ENCODE data around the gene CFAP299. TPM values are rescaled to one million over a fixed set of nuclear protein-coding genes. Genes with fewer than 3 reads are reported as not detected.

CFAP299 gene
- total and polyA plus RNA-seq, 2 donors (not counting 3 experiments of a cell fraction or from before 2014, with no cell fraction given) = not detected

DNA sequence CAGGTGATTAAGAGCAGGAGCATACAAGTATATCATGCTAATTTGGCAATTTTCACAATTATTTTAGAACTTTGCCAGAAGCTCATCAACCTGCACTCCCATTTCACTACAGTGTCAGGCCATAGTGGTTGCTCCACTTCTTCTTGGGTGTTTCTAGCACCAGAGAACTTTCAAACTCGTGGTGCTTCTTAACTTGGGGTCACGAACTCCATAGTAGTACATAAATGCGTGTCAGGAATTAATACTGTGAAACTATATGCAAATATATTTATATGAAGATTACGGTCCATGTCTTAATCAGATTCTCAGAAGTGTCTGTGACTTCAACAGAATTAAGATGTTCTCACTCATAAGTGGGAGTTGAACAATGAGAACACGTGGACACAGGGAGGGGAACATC, 440.6 kb downstream of the CFAP299 start:
- no peaks in the 10 kb centered on the region for H3K9me1 ChIP-seq (replicated peaks; ENCODE audit: control insufficient read depth, extremely low read depth, insufficient read depth, low read length)
- intact Hi-C loops (cut with micrococcal nuclease) = no loop called here
- DNase-seq (ENCODE audit: low read depth, low spot score) (no peak), FAIRE-seq (no peak)
- no peaks in the 10 kb centered on the region for H3K4me1 ChIP-seq (ENCODE audit: control insufficient read depth, extremely low read depth, insufficient read depth, low read length)
- ChIA-PET CTCF (no interaction called here), POLR2A (no interaction called here)
- no peaks in the 10 kb centered on the region for H3K36me3 ChIP-seq (ENCODE audit: control insufficient read depth in 2 of 2, extremely low read depth in 1 of 2, insufficient read depth in 2 of 2, low read length in 2 of 2)
- TF ChIP-seq, protein P1, sequence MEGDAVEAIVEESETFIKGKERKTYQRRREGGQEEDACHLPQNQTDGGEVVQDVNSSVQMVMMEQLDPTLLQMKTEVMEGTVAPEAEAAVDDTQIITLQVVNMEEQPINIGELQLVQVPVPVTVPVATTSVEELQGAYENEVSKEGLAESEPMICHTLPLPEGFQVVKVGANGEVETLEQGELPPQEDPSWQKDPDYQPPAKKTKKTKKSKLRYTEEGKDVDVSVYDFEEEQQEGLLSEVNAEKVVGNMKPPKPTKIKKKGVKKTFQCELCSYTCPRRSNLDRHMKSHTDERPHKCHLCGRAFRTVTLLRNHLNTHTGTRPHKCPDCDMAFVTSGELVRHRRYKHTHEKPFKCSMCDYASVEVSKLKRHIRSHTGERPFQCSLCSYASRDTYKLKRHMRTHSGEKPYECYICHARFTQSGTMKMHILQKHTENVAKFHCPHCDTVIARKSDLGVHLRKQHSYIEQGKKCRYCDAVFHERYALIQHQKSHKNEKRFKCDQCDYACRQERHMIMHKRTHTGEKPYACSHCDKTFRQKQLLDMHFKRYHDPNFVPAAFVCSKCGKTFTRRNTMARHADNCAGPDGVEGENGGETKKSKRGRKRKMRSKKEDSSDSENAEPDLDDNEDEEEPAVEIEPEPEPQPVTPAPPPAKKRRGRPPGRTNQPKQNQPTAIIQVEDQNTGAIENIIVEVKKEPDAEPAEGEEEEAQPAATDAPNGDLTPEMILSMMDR (IDR thresholded peaks at IDR 0.05; ENCODE audit: extremely low read depth in 1 of 2, insufficient read depth in 1 of 2, low read depth in 1 of 2, low read length in 2 of 2) = no peak
- H3K9ac ChIP-seq (replicated peaks; ENCODE audit: extremely low read depth, insufficient read depth, low read length) = no peak overlapping the region
- no TSS peak for BruUV-seq (replicated peaks)
- H3K9me3 ChIP-seq (replicated peaks; ENCODE audit: control insufficient read depth, insufficient read depth, low read length) = no peaks in the 10 kb centered on the region
- no peak overlapping the region for H2AFZ ChIP-seq (ENCODE audit: low read depth, low read length)
- no peaks in the 10 kb centered on the region for H3K79me2 ChIP-seq (ENCODE audit: control insufficient read depth, insufficient read depth, low read length)
- H3K4me2 ChIP-seq (ENCODE audit: insufficient read depth, low read length) = no peak overlapping the region
- H3K4me3 ChIP-seq (replicated peaks in 1 of 3; ENCODE audit: insufficient read depth in 1 of 3, low read depth in 1 of 3, low read length in 3 of 3) = no peak overlapping the region
- dilution Hi-C loops (cut with MboI; ENCODE audit: extremely low pct_ligation_motif_present, low sequenced_read_pairs) = no loop called here
- H3K27ac ChIP-seq (ENCODE audit: insufficient read depth, low read depth, low read length) = no peak overlapping the region
- no peaks in the 10 kb centered on the region for H3K27me3 ChIP-seq (ENCODE audit: control insufficient read depth in 2 of 2, insufficient read depth in 2 of 2, low read length in 2 of 2)
- no peaks in the 10 kb centered on the region for H4K20me1 ChIP-seq (replicated peaks; ENCODE audit: control insufficient read depth, extremely low read depth, insufficient read depth, low read length)

DNA sequence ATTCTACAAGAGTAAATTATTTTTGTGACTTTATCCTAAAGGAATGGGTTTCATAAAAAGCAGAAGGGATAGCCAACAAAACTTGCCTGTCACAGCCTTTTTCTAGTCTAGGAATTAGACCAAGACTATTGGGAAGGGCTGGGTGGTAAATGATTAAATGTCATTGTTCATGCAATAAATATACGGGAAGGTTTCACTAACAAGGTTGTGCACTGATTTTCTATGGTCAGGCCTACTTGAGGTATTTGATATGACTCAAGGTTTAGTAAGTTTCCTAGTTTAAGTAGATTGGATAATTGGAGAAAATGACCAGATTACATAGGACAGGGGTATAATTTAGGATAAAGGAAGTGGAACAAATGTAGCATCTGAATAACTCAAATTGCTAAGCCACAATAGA, 445.9 kb downstream of the CFAP299 start:
- no peaks in the 10 kb centered on the region for H3K79me2 ChIP-seq (ENCODE audit: control insufficient read depth, insufficient read depth, low read length)
- H4K20me1 ChIP-seq (replicated peaks; ENCODE audit: control insufficient read depth, extremely low read depth, insufficient read depth, low read length) = no peaks in the 10 kb centered on the region
- H3K9me3 ChIP-seq (replicated peaks; ENCODE audit: control insufficient read depth, insufficient read depth, low read length) = no peaks in the 10 kb centered on the region
- H3K9ac ChIP-seq (replicated peaks; ENCODE audit: extremely low read depth, insufficient read depth, low read length) = no peak overlapping the region
- no peak overlapping the region for H3K4me3 ChIP-seq (replicated peaks in 1 of 3; ENCODE audit: insufficient read depth in 1 of 3, low read depth in 1 of 3, low read length in 3 of 3)
- intact Hi-C loops (cut with micrococcal nuclease) = no loop called here
- ChIA-PET POLR2A (no interaction called here), CTCF (no interaction called here)
- FAIRE-seq = no peak
- no peaks in the 10 kb centered on the region for H3K36me3 ChIP-seq (ENCODE audit: control insufficient read depth in 2 of 2, extremely low read depth in 1 of 2, insufficient read depth in 2 of 2, low read length in 2 of 2)
- H3K9me1 ChIP-seq (replicated peaks; ENCODE audit: control insufficient read depth, extremely low read depth, insufficient read depth, low read length) = no peaks in the 10 kb centered on the region
- BruUV-seq (replicated peaks) = no TSS peak
- DNase-seq (ENCODE audit: low read depth, low spot score) = no peak
- no peaks in the 10 kb centered on the region for H3K4me1 ChIP-seq (ENCODE audit: control insufficient read depth, extremely low read depth, insufficient read depth, low read length)
- H3K27ac ChIP-seq (ENCODE audit: insufficient read depth, low read depth, low read length) = no peak overlapping the region
- dilution Hi-C loops (cut with MboI; ENCODE audit: extremely low pct_ligation_motif_present, low sequenced_read_pairs) = no loop called here
- no peaks in the 10 kb centered on the region for H3K27me3 ChIP-seq (ENCODE audit: control insufficient read depth in 2 of 2, insufficient read depth in 2 of 2, low read length in 2 of 2)
- no peak overlapping the region for H3K4me2 ChIP-seq (ENCODE audit: insufficient read depth, low read length)
- no peak overlapping the region for H2AFZ ChIP-seq (ENCODE audit: low read depth, low read length)
- TF ChIP-seq, protein P2, sequence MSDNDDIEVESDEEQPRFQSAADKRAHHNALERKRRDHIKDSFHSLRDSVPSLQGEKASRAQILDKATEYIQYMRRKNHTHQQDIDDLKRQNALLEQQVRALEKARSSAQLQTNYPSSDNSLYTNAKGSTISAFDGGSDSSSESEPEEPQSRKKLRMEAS (IDR thresholded peaks at IDR 0.05; ENCODE audit: insufficient read depth, insufficient read length) = no peak
- TF ChIP-seq FOS (IDR thresholded peaks at IDR 0.05; ENCODE audit: borderline replicate concordance, insufficient read depth, low read length) (no peak), JUN (IDR thresholded peaks at IDR 0.05; ENCODE audit: borderline replicate concordance, insufficient read depth, insufficient read length, low read depth) (no peak), POLR2AphosphoS5 (IDR thresholded peaks at IDR 0.05; ENCODE audit: insufficient read depth, low read depth, low read length) (no peak), GATA2 (IDR thresholded peaks at IDR 0.05; ENCODE audit: insufficient read depth, insufficient read length, low read depth, low read length) (no peak)
- TF ChIP-seq, protein P1 (IDR thresholded peaks at IDR 0.05; ENCODE audit: extremely low read depth in 1 of 2, insufficient read depth in 1 of 2, low read depth in 1 of 2, low read length in 2 of 2) = no peak

Data from endothelial cell of umbilical vein (primary cell).